ENCODE measurements around the gene NMNAT2. TPM values are rescaled to one million over a fixed set of nuclear protein-coding genes. Genes with fewer than 3 reads are reported as not detected.

NMNAT2 gene
- polyA plus RNA-seq, 3 donors, result 0.22 to 0.43 TPM; not detected in 1

GRCh38 chr1:183296782-183297181, 121.4 kb downstream of the NMNAT2 start:
- no peaks in the 10 kb centered on the region for H3K36me3 ChIP-seq (replicated peaks in 1 of 2; ENCODE audit: control insufficient read depth in 1 of 2, insufficient read depth in 2 of 2, low read length in 2 of 2)
- Mint-ChIP-seq H3K27me3 (ENCODE audit: low read depth in 3 of 3) (peaks cover 0 to 5% (median 2%) of the 10 kb centered on the region in 3 donors), H3K9me3 (peaks cover 0 to 4% (median 1%) of the 10 kb centered on the region in 7 donors), H3K27ac (no peak overlapping the region), H3K4me3 (no peak overlapping the region), H3K4me1 (no peaks in the 10 kb centered on the region), H3K36me3 (no peaks in the 10 kb centered on the region)
- no peak for DNase-seq
- H4K20me1 ChIP-seq (ENCODE audit: insufficient read depth, low read length), result no peaks in the 10 kb centered on the region
- H2AFZ ChIP-seq (ENCODE audit: insufficient read depth, low read depth, low read length, poor library complexity, severe bottlenecking), result no peak overlapping the region
- no peaks in the 10 kb centered on the region for H3K79me2 ChIP-seq (ENCODE audit: insufficient read depth, low read length)
- H3K27me3 ChIP-seq (ENCODE audit: control insufficient read depth in 2 of 2, insufficient read depth in 2 of 2, low read length in 2 of 2), result no peaks in the 10 kb centered on the region
- no peak overlapping the region for H3K4me2 ChIP-seq (replicated peaks; ENCODE audit: extremely low read depth, low read length, poor library complexity, severe bottlenecking)
- no peak for TF ChIP-seq CTCF (IDR thresholded peaks at IDR 0.05)
- no peaks in the 10 kb centered on the region for H3K9me3 ChIP-seq (replicated peaks in 1 of 2; ENCODE audit: control insufficient read depth in 1 of 2, insufficient read depth in 1 of 2, low read length in 2 of 2)
- intact Hi-C loops (cut with micrococcal nuclease), result no loop called here
- WGBS (ENCODE audit: insufficient coverage), result 91% methylated on average over 2 of the region's 4 CpGs
- H3K27ac ChIP-seq (ENCODE audit: low read depth in 1 of 2, low read length in 2 of 2), result no peak overlapping the region
- no peak overlapping the region for H3K4me3 ChIP-seq (replicated peaks in 1 of 3; ENCODE audit: low read depth in 2 of 3, low read length in 3 of 3)
- no peak overlapping the region for H3K9ac ChIP-seq (ENCODE audit: insufficient read depth, low read length, poor library complexity, severe bottlenecking)
- no peaks in the 10 kb centered on the region for H3K4me1 ChIP-seq (ENCODE audit: control insufficient read depth in 1 of 2, insufficient read depth in 2 of 2, low read length in 2 of 2)

GRCh38 chr1:183295521-183295920, 122.7 kb downstream of the NMNAT2 start:
- intact Hi-C loops (cut with micrococcal nuclease), result no loop called here
- no peaks in the 10 kb centered on the region for H3K4me1 Mint-ChIP-seq
- peak overlapping the region in 1 of 7 donors; percentile 71 for H3K27ac Mint-ChIP-seq
- Histone ChIP-seq H2AFZ (ENCODE audit: insufficient read depth, low read depth, low read length, poor library complexity, severe bottlenecking) (no peak overlapping the region), H3K27me3 (ENCODE audit: control insufficient read depth in 2 of 2, insufficient read depth in 2 of 2, low read length in 2 of 2) (no peaks in the 10 kb centered on the region), H3K9ac (ENCODE audit: insufficient read depth, low read length, poor library complexity, severe bottlenecking) (no peak overlapping the region), H4K20me1 (ENCODE audit: insufficient read depth, low read length) (no peaks in the 10 kb centered on the region), H3K9me3 (replicated peaks in 1 of 2; ENCODE audit: control insufficient read depth in 1 of 2, insufficient read depth in 1 of 2, low read length in 2 of 2) (no peaks in the 10 kb centered on the region), H3K4me2 (replicated peaks; ENCODE audit: extremely low read depth, low read length, poor library complexity, severe bottlenecking) (no peak overlapping the region), H3K4me1 (ENCODE audit: control insufficient read depth in 1 of 2, insufficient read depth in 2 of 2, low read length in 2 of 2) (no peaks in the 10 kb centered on the region), H3K79me2 (ENCODE audit: insufficient read depth, low read length) (no peaks in the 10 kb centered on the region), H3K4me3 (replicated peaks in 1 of 3; ENCODE audit: low read depth in 2 of 3, low read length in 3 of 3) (no peak overlapping the region), H3K27ac (ENCODE audit: low read depth in 1 of 2, low read length in 2 of 2) (no peak overlapping the region), H3K36me3 (replicated peaks in 1 of 2; ENCODE audit: control insufficient read depth in 1 of 2, insufficient read depth in 2 of 2, low read length in 2 of 2) (no peaks in the 10 kb centered on the region)
- peaks cover 0 to 4% (median 1%) of the 10 kb centered on the region in 7 donors for H3K9me3 Mint-ChIP-seq
- no peak for DNase-seq
- no peaks in the 10 kb centered on the region for H3K36me3 Mint-ChIP-seq
- WGBS (ENCODE audit: insufficient coverage), result 100% methylated on average over 2 of the region's 5 CpGs
- no peak for TF ChIP-seq CTCF (IDR thresholded peaks at IDR 0.05)
- peaks cover 0 to 5% (median 4%) of the 10 kb centered on the region in 3 donors for H3K27me3 Mint-ChIP-seq (ENCODE audit: low read depth in 3 of 3)
- no peak overlapping the region for H3K4me3 Mint-ChIP-seq

All from CD14-positive monocyte (primary cell).